ENCODE data around the gene RNF215. TPM values are rescaled to one million over a fixed set of nuclear protein-coding genes. Genes with fewer than 3 reads are reported as not detected.
"Not testable (repeated sequence)": the region's sequence is repeated elsewhere in the genome, so short reads cannot be mapped to it uniquely, and the experiment has no call there.

RNF215 gene
- polyA plus RNA-seq, 1 experiment, result 15.8 TPM

DNA sequence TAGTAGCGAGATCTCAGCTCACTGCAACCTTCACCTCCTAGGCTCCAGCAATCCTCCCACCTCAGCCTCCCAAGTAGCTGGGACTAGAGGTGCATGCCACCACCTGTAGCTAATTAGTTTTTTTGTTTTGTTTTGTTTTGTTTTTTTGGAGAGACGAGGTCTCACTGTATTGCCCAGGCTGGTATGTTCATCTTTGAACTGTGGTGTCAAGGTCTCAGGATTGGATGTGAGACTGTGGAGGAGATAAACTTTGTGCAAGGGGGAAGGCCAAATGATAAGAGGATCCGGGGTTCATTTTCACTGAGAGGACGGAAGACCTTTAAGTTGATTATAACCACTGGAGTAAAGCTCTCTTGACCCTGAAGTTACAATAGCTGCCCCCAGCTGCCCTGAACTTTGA lies 18.5 kb upstream of the RNF215 start:
- Histone ChIP-seq H3K36me3 (ENCODE audit: control insufficient read depth, insufficient read depth, low read length) (peaks cover 16% of the 10 kb centered on the region), H3K4me3 (ENCODE audit: low read depth, low read length) (no peak overlapping the region), H3K27me3 (ENCODE audit: control insufficient read depth, insufficient read depth, low read length) (no peaks in the 10 kb centered on the region)
- no peak for TF ChIP-seq CTCF (IDR thresholded peaks at IDR 0.05; ENCODE audit: insufficient read depth, low read depth, low read length)
- ChIA-PET POLR2A (no interaction called here), CTCF (interaction anchor here (0.7 to 2.4 kb wide), 9 partner anchors 9 to 142 kb away, joined by 3 to 8 read pairs (median 3); partner anchors contain the start of gene SEC14L2)
- no peak for DNase-seq (ENCODE audit: low read depth)

- H3K4me3 ChIP-seq (ENCODE audit: low read depth, low read length), result no peak overlapping the region
- no peak for TF ChIP-seq CTCF (IDR thresholded peaks at IDR 0.05; ENCODE audit: insufficient read depth, low read depth, low read length)
- DNase-seq (ENCODE audit: low read depth), result no peak
- peaks cover 12% of the 10 kb centered on the region for H3K36me3 ChIP-seq (ENCODE audit: control insufficient read depth, insufficient read depth, low read length)
- POLR2A ChIA-PET, result no interaction called here
- CTCF ChIA-PET, result interaction anchor here (2.4 kb wide), 1 partner anchor 14 kb away, joined by 8 read pairs; no protein-coding TSS in a partner anchor
- no peaks in the 10 kb centered on the region for H3K27me3 ChIP-seq (ENCODE audit: control insufficient read depth, insufficient read depth, low read length)
Observed at GRCh38 chr22:30404307-30404706, 17.1 kb upstream of the RNF215 start.

- H3K27me3 ChIP-seq (ENCODE audit: control insufficient read depth, insufficient read depth, low read length); H3K4me3 ChIP-seq (ENCODE audit: low read depth, low read length); DNase-seq (ENCODE audit: low read depth): not testable (repeated sequence)
- ChIA-PET POLR2A (interaction anchor here (1.0 kb wide), 1 partner anchor 232 kb away, joined by 7 read pairs; no protein-coding TSS in a partner anchor), CTCF (interaction anchor here (1.2 to 1.6 kb wide), 6 partner anchors 8 to 295 kb away, joined by 3 to 4 read pairs (median 4); no protein-coding TSS in a partner anchor)
- H3K36me3 ChIP-seq (ENCODE audit: control insufficient read depth, insufficient read depth, low read length), result peaks cover 12% of the 10 kb centered on the region
Observed at GRCh38 chr22:30402766-30403104, 15.5 kb upstream of the RNF215 start.

- no peak for DNase-seq (ENCODE audit: low read depth)
- ChIA-PET POLR2A (interaction anchor here (1.0 kb wide), 1 partner anchor 232 kb away, joined by 7 read pairs; no protein-coding TSS in a partner anchor), CTCF (interaction anchor here (0.8 to 1.6 kb wide), 7 partner anchors 8 to 294 kb away, joined by 3 to 4 read pairs (median 4); no protein-coding TSS in a partner anchor)
- no peak for TF ChIP-seq CTCF (IDR thresholded peaks at IDR 0.05; ENCODE audit: insufficient read depth, low read depth, low read length)
- H3K4me3 ChIP-seq (ENCODE audit: low read depth, low read length), result no peak overlapping the region
- no peaks in the 10 kb centered on the region for H3K27me3 ChIP-seq (ENCODE audit: control insufficient read depth, insufficient read depth, low read length)
- H3K36me3 ChIP-seq (ENCODE audit: control insufficient read depth, insufficient read depth, low read length), result peaks cover 10% of the 10 kb centered on the region
Observed at GRCh38 chr22:30402028-30402765, 15.0 kb upstream of the RNF215 start.

DNA sequence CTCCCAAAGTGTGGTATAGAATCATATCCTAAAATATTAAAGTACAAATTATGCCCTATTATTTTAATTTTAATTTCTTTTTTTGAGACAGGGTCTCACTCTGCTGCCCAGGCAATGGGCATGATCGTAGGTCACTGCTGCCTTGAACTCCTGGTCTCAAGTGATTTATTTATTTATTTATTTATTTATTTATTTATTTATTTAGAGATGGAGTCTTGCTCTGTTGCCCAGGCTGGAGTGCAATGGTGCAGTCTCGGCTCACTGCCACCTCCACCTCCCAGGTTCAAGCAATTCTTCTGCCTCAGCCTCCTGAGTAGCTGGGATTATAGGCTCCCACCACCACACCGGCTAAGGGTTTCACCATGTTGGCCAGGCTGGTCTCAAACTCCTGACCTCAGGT lies 13.8 kb upstream of the RNF215 start:
- DNase-seq (ENCODE audit: low read depth); POLR2A ChIA-PET; H3K36me3 ChIP-seq (ENCODE audit: control insufficient read depth, insufficient read depth, low read length); H3K4me3 ChIP-seq (ENCODE audit: low read depth, low read length); H3K27me3 ChIP-seq (ENCODE audit: control insufficient read depth, insufficient read depth, low read length): not testable (repeated sequence)
- CTCF ChIA-PET, result interaction anchor here (1.5 to 1.6 kb wide), 2 partner anchors 19 to 85 kb away, joined by 3 to 4 read pairs; no protein-coding TSS in a partner anchor

- H3K27me3 ChIP-seq (ENCODE audit: control insufficient read depth, insufficient read depth, low read length), result no peaks in the 10 kb centered on the region
- CTCF ChIA-PET, result interaction anchor here (0.6 to 1.5 kb wide), 2 partner anchors 86 to 145 kb away, joined by 3 to 4 read pairs; no protein-coding TSS in a partner anchor
Observed at GRCh38 chr22:30400159-30400558, 12.9 kb upstream of the RNF215 start.

More at GRCh38 chr22:30400159-30400558, 12.9 kb upstream of the RNF215 start:
- POLR2A ChIA-PET, result no interaction called here
- no peak overlapping the region for H3K4me3 ChIP-seq (ENCODE audit: low read depth, low read length)
- no peak for TF ChIP-seq CTCF (IDR thresholded peaks at IDR 0.05; ENCODE audit: insufficient read depth, low read depth, low read length)
- DNase-seq (ENCODE audit: low read depth), result no peak
- H3K36me3 ChIP-seq (ENCODE audit: control insufficient read depth, insufficient read depth, low read length), result peaks cover 2% of the 10 kb centered on the region; the same call in 1 of the 2 replicates
